Measurements from ENCODE around the gene RPUSD3.
"Not testable (repeated sequence)": the region's sequence is repeated elsewhere in the genome, so short reads cannot be mapped to it uniquely, and the experiment has no call there.

RPUSD3 gene

GRCh38 chr3:9843715-9844438 is at the start of gene RPUSD3:
Gene RPUSD3 (minus strand): TSS chr3:9844008. CDS start chr3:9843990, 18 bp downstream.
- peak; percentile 93 for DNase-seq (ENCODE audit: low read depth)

GRCh38 chr3:9891072-9891622 is 47.3 kb upstream of the RPUSD3 start:
- DNase-seq (ENCODE audit: low read depth), result no peak

- DNase-seq (ENCODE audit: low read depth), result peak; percentile 89
Observed at GRCh38 chr3:9890249-9891071, 46.7 kb upstream of the RPUSD3 start, which contains the start of gene JAGN1. Gene JAGN1 (plus strand): TSS chr3:9890610. CDS start chr3:9890723, 113 bp downstream.

GRCh38 chr3:9889405-9889804 is 45.6 kb upstream of the RPUSD3 start:
- no peak for DNase-seq (ENCODE audit: low read depth)

- DNase-seq (ENCODE audit: low read depth), result no peak
Observed at GRCh38 chr3:9888540-9888939, 44.7 kb upstream of the RPUSD3 start.

GRCh38 chr3:9887480-9887879 is 43.7 kb upstream of the RPUSD3 start:
- no peak for DNase-seq (ENCODE audit: low read depth)

GRCh38 chr3:9886328-9886727 is 42.5 kb upstream of the RPUSD3 start:
- no peak for DNase-seq (ENCODE audit: low read depth)

GRCh38 chr3:9884555-9885165 is 40.9 kb upstream of the RPUSD3 start:
- DNase-seq (ENCODE audit: low read depth), result peak; percentile 95

- peak; percentile 72 for DNase-seq (ENCODE audit: low read depth)
Observed at GRCh38 chr3:9883706-9884554, 40.1 kb upstream of the RPUSD3 start.

GRCh38 chr3:9881441-9881840 is 37.6 kb upstream of the RPUSD3 start:
- DNase-seq (ENCODE audit: low read depth), result no peak

GRCh38 chr3:9879830-9880549 is 36.2 kb upstream of the RPUSD3 start, which contains the start of gene CIDEC:
Gene CIDEC (minus strand): TSS chr3:9880253. CDS start chr3:9878486, 1,767 bp downstream.
- DNase-seq (ENCODE audit: low read depth), result no peak

- peak; percentile 30 for DNase-seq (ENCODE audit: low read depth)
Observed at GRCh38 chr3:9878700-9879099, 34.9 kb upstream of the RPUSD3 start.

GRCh38 chr3:9876991-9877390 is 33.2 kb upstream of the RPUSD3 start:
- no peak for DNase-seq (ENCODE audit: low read depth)

GRCh38 chr3:9876255-9876654 is 32.4 kb upstream of the RPUSD3 start:
- DNase-seq (ENCODE audit: low read depth), result not testable (repeated sequence)

GRCh38 chr3:9875448-9875847 is 31.6 kb upstream of the RPUSD3 start:
- no peak for DNase-seq (ENCODE audit: low read depth)

- not testable (repeated sequence) for DNase-seq (ENCODE audit: low read depth)
Observed at GRCh38 chr3:9872067-9872466, 28.3 kb upstream of the RPUSD3 start.

GRCh38 chr3:9870978-9871377 is 27.2 kb upstream of the RPUSD3 start:
- peak; percentile 77 for DNase-seq (ENCODE audit: low read depth)

GRCh38 chr3:9869955-9870354 is 26.1 kb upstream of the RPUSD3 start:
- DNase-seq (ENCODE audit: low read depth), result no peak

GRCh38 chr3:9867106-9867505 is 23.3 kb upstream of the RPUSD3 start:
- no peak for DNase-seq (ENCODE audit: low read depth)

- peak; percentile 58 for DNase-seq (ENCODE audit: low read depth)
Observed at GRCh38 chr3:9866639-9867038, 22.8 kb upstream of the RPUSD3 start.
